NCI-H2107 (cell line): ENCODE data around the gene C4orf50.
A peak's percentile ranks its signal among the peaks of the same experiment; 100 is the strongest.

Experiments
- DNase-seq: peaks from one replicate; lab custom pipeline; 2025; lab: John Stamatoyannopoulos, UW

C4orf50 gene

GRCh38 chr4:6043843-6044242 is 25.6 kb upstream of the C4orf50 start:
- no peak for DNase-seq

- DNase-seq: no peak
Measured at GRCh38 chr4:6043188-6043587, 25.0 kb upstream of the C4orf50 start.

GRCh38 chr4:6042293-6043063 is 24.2 kb upstream of the C4orf50 start:
- no peak for DNase-seq

GRCh38 chr4:6041800-6042199 is 23.6 kb upstream of the C4orf50 start:
- DNase-seq: no peak

- DNase-seq: no peak
Measured at GRCh38 chr4:6038711-6039110, 20.5 kb upstream of the C4orf50 start.

- no peak for DNase-seq
Measured at GRCh38 chr4:6035786-6036185, 17.6 kb upstream of the C4orf50 start.

GRCh38 chr4:6033381-6033780 is 15.2 kb upstream of the C4orf50 start:
- no peak for DNase-seq

- DNase-seq: peak; percentile 68
Measured at GRCh38 chr4:6032249-6033244, 14.3 kb upstream of the C4orf50 start.

- no peak for DNase-seq
Measured at GRCh38 chr4:6031846-6032245, 13.6 kb upstream of the C4orf50 start.

- no peak for DNase-seq
Measured at GRCh38 chr4:6030679-6031078, 12.4 kb upstream of the C4orf50 start.

GRCh38 chr4:6029254-6029653 is 11.0 kb upstream of the C4orf50 start:
- DNase-seq: no peak

GRCh38 chr4:6028168-6028567 is 9.9 kb upstream of the C4orf50 start:
- no peak for DNase-seq

- no peak for DNase-seq
Measured at GRCh38 chr4:6027392-6027791, 9.2 kb upstream of the C4orf50 start.

GRCh38 chr4:6024313-6024960 is 6.2 kb upstream of the C4orf50 start:
- DNase-seq: no peak

GRCh38 chr4:6023731-6024130 is 5.5 kb upstream of the C4orf50 start:
- DNase-seq: no peak

- no peak for DNase-seq
Measured at GRCh38 chr4:6022607-6023288, 4.5 kb upstream of the C4orf50 start.

- no peak for DNase-seq
Measured at GRCh38 chr4:6021831-6022606, 3.8 kb upstream of the C4orf50 start.

- DNase-seq: no peak
Measured at GRCh38 chr4:6020613-6021012, 2.4 kb upstream of the C4orf50 start.

- DNase-seq: peak; percentile 4
Measured at GRCh38 chr4:6019316-6020263, 1.4 kb upstream of the C4orf50 start.

GRCh38 chr4:6017800-6018199 is 431 bp downstream of the C4orf50 start:
- no peak for DNase-seq
